ENCODE results near the gene KRT76.

KRT76 gene

GRCh38 chr12:52812749-52813148 lies 35.6 kb upstream of the KRT76 start:
- no peak for DNase-seq (ENCODE audit: low read depth)
- no peak overlapping the region for H3K4me3 ChIP-seq (ENCODE audit: low read length)
- TF ChIP-seq, protein P1, sequence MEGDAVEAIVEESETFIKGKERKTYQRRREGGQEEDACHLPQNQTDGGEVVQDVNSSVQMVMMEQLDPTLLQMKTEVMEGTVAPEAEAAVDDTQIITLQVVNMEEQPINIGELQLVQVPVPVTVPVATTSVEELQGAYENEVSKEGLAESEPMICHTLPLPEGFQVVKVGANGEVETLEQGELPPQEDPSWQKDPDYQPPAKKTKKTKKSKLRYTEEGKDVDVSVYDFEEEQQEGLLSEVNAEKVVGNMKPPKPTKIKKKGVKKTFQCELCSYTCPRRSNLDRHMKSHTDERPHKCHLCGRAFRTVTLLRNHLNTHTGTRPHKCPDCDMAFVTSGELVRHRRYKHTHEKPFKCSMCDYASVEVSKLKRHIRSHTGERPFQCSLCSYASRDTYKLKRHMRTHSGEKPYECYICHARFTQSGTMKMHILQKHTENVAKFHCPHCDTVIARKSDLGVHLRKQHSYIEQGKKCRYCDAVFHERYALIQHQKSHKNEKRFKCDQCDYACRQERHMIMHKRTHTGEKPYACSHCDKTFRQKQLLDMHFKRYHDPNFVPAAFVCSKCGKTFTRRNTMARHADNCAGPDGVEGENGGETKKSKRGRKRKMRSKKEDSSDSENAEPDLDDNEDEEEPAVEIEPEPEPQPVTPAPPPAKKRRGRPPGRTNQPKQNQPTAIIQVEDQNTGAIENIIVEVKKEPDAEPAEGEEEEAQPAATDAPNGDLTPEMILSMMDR (conservative IDR thresholded peaks at IDR 0.05; ENCODE audit: low read length): no peak

DNA sequence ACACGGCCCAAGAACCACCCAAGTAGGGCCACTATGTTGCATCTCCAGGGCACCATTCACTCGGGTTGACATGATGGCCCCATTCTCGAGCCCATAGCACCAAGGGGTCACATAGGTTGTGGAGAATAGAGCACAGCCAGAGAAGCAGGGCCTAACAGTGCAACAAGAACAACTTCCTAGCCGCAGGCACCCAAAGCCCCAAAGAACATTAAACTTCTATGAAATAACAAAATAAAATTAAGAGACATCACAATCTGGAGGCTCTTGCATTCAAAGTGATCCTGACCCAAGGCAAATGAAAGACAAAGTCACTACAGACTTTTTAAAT lies 34.9 kb upstream of the KRT76 start:
- H3K4me3 ChIP-seq (ENCODE audit: low read length): no peak overlapping the region
- TF ChIP-seq, protein P1 (conservative IDR thresholded peaks at IDR 0.05; ENCODE audit: low read length): no peak
- no peak for DNase-seq (ENCODE audit: low read depth)

- TF ChIP-seq, protein P1 (conservative IDR thresholded peaks at IDR 0.05; ENCODE audit: low read length): no peak
- no peak for DNase-seq (ENCODE audit: low read depth)
- no peak overlapping the region for H3K4me3 ChIP-seq (ENCODE audit: low read length)
These were observed 34.3 kb upstream of the KRT76 start for GRCh38 chr12:52811191-52812072.

- TF ChIP-seq, protein P1 (conservative IDR thresholded peaks at IDR 0.05; ENCODE audit: low read length): no peak
- no peak overlapping the region for H3K4me3 ChIP-seq (ENCODE audit: low read length)
- no peak for DNase-seq (ENCODE audit: low read depth)
These were observed 33.4 kb upstream of the KRT76 start for GRCh38 chr12:52810554-52810953.

GRCh38 chr12:52809166-52809565 lies 32.0 kb upstream of the KRT76 start:
- DNase-seq (ENCODE audit: low read depth): no peak

DNA sequence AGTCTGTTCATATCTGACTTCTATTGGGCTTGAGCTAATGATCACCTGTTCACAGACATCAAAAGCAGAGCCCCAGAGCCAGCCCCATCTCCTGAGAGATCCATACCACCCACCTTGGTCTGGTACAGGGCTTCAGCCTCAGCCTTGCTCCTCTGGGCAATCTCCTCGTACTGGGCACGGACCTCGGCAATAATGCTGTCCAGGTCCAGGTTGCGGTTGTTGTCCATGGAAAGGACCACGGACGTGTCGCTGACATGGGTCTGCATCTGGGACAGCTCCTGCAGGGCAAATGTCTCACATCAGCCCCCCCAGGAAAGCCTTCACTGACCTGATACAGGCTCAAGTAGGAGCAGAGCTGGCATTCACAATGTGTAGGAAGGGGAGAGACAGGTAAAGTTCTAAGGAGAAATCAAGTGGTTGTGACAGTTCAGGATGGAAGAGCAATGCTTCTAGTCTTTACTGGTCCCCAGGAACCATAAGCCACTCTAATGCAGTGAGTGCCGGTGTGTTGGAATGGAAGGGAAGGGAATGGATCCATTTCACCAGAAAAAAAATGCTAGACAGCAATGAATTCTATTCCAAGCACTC lies 31.5 kb upstream of the KRT76 start:
- DNase-seq (ENCODE audit: low read depth): no peak
- TF ChIP-seq, protein P1 (conservative IDR thresholded peaks at IDR 0.05; ENCODE audit: low read length): no peak
- H3K4me3 ChIP-seq (ENCODE audit: low read length): no peak overlapping the region

More at GRCh38 chr12:52809166-52809565, 32.0 kb upstream of the KRT76 start:
- no peak overlapping the region for H3K4me3 ChIP-seq (ENCODE audit: low read length)
- TF ChIP-seq, protein P1 (conservative IDR thresholded peaks at IDR 0.05; ENCODE audit: low read length): no peak

Measured in AG10803 (cell line).